Activated CD8-positive, alpha-beta memory T cell treated with anti-CD3 and anti-CD28 coated beads for 36 hours (primary cell): ENCODE results near the gene ANKK1. TPM values are rescaled to one million over a fixed set of nuclear protein-coding genes. Genes with fewer than 3 reads are reported as not detected.

Experiments used
- CTCF ChIA-PET: fragments of 350-600 bp; sonication (Branson Sonifier 250); formaldehyde crosslinking; loops from one replicate; lab custom pipeline; 2021; ENCODE audit warnings: antibody characterized with exemption; lab: Charles Lee
- POLR2A ChIA-PET: fragments of 350-600 bp; sonication (Branson Sonifier 250); formaldehyde crosslinking; loops from one replicate; lab custom pipeline; 2021; ENCODE audit warnings: antibody characterized with exemption; lab: Charles Lee
- total RNA-seq, 2 experiments: library from RNA; stranded (reverse); gene quantifications; one replicate each; pipeline ENCODE4 v1.2.3, GENCODE V29; 2021

Gene ANKK1
- total RNA-seq, 2 experiments from 2014 or later, result 0.08 to 0.13 TPM

GRCh38 chr11:113376156-113376555, 11.4 kb upstream of the ANKK1 start:
- POLR2A ChIA-PET, result no interaction called here
- CTCF ChIA-PET, result no interaction called here

- ChIA-PET CTCF (no interaction called here), POLR2A (no interaction called here)
Measured at GRCh38 chr11:113377681-113378412, 9.7 kb upstream of the ANKK1 start.

- ChIA-PET POLR2A (no interaction called here), CTCF (no interaction called here)
Measured at GRCh38 chr11:113378692-113379091, 8.9 kb upstream of the ANKK1 start.

DNA sequence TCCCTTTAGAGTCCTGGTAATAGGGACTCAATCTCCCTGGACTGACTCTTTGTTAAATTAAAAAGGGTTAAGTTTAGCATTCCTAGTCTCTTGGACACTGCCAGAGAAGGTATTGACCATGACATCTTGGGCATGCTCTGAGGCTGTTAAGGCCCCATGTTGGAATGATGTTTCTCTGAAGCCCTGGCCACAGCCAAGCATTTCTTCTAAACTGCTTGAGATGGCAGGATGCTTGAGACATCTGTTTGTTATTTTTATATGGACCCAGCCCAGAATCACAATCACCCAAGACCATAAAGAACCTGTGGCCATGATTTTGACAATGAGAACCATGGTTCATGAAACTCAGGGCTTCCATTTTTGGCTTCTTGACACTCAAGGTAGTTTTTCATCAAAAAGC, 5.5 kb upstream of the ANKK1 start:
- ChIA-PET POLR2A (no interaction called here), CTCF (no interaction called here)

- POLR2A ChIA-PET, result no interaction called here
Measured at GRCh38 chr11:113384551-113384950, 3.0 kb upstream of the ANKK1 start.

DNA sequence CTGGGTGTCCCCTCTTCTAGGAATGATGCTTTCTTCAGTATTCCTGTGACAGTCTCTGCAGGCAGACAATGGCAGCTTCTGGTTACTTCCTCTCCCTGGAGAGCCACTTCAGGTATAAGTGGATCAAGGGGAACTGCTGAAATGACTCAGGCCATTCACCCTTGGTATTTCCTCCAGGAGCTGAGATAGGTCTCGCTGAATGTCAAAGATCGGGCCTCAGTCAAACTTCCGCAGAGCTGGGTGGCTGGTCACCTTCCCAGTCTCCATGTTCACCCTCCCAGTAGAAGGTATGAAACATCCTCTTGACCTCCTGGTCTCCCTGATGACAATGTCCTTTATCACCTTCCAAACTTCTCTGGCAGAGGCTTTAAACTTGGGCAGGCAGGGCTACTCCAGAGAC, 1.8 kb upstream of the ANKK1 start:
- CTCF ChIA-PET, result no interaction called here

More at GRCh38 chr11:113384551-113384950, 3.0 kb upstream of the ANKK1 start:
- CTCF ChIA-PET, result no interaction called here

GRCh38 chr11:113386866-113387265, 713 bp upstream of the ANKK1 start:
- POLR2A ChIA-PET, result no interaction called here
- CTCF ChIA-PET, result no interaction called here

More for the DNA sequence above, 1.8 kb upstream of the ANKK1 start:
- POLR2A ChIA-PET, result no interaction called here

DNA sequence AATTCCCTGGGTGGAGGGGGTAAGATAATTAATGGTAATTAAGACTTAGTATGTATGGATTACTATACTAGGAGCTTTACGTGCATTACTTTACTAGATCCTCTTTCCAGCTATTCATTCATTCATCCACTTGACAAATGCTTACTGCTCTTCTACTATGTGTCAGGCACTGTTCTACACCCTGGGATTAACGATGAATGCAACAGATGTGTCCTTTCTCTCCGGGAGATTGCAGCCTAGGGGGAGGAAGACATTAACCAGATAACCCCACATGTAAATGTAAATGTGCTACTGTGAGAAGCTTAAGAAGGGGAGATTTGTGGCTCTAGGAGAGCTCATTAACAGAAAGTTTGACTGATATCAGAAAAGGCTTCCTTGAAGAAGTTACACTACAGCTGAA, 1.7 kb downstream of the ANKK1 start:
- ChIA-PET CTCF (no interaction called here), POLR2A (no interaction called here)

DNA sequence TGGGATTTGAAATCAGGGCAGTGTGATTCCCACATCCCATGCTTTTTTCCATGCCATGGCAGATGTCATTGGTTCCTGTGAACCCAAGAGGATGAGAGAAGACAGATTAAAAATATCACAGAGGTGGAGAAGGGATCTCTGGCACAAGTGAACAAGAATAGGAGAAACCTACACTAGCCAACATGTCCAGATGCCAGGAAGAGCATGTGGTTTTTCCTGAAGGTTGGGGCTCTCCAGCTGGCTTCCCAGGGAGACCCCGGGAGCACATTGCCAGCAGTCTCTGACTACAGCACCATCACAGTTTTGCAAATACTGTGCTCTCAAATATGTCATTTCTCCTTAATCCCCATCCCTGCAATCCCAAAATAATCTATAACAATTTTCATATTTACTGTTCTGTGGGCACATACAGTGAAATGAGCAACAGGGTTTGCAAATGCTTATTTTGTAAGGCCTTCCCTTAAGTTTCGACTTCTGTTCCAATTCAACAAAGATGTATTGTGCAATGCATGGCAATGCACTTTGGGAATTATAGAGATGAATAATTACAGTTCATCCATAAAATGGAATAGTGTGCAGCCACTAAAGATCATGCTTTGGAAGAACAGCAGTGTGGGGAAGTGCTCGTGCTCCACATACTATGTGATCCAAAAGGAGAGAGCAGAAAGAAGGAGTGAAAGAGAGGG, 4.8 kb downstream of the ANKK1 start:
- CTCF ChIA-PET, result no interaction called here
- POLR2A ChIA-PET, result no interaction called here

DNA sequence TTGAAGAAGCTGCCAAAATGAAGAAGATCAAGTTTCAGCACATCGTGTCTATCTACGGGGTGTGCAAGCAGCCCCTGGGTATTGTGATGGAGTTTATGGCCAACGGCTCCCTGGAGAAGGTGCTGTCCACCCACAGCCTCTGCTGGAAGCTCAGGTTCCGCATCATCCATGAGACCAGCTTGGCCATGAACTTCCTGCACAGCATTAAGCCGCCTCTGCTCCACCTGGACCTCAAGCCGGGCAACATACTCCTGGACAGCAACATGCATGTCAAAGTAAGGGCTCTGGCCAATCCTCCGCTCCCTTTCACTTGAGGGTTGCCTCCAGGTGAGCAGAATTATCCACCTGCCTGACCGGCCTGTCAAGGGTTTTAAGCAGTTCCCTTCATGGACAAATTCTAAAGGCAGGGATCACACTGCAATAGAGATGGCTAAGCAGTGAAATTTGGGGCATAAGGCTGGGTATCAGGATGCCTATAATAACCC, 6.0 kb downstream of the ANKK1 start:
- CTCF ChIA-PET, result no interaction called here
- POLR2A ChIA-PET, result no interaction called here

DNA sequence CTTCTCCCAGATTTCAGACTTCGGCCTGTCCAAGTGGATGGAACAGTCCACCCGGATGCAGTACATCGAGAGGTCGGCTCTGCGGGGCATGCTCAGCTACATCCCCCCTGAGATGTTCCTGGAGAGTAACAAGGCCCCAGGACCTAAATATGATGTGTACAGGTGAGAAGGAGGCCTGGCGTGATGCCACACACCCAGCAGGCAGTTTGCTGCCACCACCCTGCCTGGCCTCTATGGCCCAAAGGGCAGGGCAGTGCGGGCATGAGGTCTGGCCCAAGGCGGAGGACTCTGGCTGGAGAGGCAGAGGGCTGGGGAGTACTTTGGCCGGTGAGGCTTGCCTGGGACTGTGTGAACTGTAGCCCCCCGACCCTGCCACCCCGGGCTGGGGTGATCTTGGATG, 7.3 kb downstream of the ANKK1 start:
- POLR2A ChIA-PET, result no interaction called here
- CTCF ChIA-PET, result no interaction called here

DNA sequence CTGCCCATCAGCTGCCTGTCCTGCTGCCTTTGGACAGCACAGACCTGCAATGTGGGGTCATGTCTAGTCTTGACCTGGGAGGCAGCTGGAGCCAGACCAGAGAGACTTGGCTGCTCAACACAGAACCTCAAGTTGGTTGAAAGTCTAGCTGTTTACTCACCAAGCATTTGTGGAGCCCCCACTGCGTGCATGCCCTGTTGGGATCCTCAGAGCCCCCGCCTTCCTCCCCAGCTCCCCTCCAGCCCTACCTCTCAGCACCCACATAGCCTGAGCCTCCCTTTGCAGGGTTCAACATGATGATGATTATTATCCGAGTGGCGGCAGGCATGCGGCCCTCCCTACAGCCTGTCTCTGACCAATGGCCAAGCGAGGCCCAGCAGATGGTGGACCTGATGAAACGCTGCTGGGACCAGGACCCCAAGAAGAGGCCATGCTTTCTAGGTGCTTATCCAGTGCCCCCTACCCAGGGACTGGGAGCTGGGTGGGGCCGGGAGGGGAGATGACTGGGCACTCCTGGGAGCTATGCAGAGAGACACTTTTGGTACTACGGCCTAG, 8.3 kb downstream of the ANKK1 start:
- POLR2A ChIA-PET, result no interaction called here
- CTCF ChIA-PET, result no interaction called here

- ChIA-PET POLR2A (no interaction called here), CTCF (no interaction called here)
Measured at GRCh38 chr11:113396690-113397089, 9.1 kb downstream of the ANKK1 start.

DNA sequence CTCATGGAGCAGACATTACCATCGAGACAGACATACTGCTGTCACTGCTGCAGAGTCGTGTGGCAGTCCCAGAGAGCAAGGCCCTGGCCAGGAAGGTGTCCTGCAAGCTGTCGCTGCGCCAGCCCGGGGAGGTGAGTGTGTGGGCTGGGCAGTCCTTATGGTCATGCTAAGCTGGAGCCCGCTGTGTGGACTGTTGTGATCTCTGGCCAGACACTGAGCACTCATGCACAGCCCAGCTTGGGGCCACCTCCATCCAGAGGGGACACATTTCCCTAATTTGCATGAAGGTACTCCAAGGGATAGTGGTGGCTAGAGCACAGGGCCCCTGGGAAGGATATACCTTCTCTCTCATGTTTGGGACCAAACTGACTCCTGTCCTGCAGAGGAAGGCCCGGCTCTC, 9.6 kb downstream of the ANKK1 start:
- ChIA-PET CTCF (no interaction called here), POLR2A (no interaction called here)

DNA sequence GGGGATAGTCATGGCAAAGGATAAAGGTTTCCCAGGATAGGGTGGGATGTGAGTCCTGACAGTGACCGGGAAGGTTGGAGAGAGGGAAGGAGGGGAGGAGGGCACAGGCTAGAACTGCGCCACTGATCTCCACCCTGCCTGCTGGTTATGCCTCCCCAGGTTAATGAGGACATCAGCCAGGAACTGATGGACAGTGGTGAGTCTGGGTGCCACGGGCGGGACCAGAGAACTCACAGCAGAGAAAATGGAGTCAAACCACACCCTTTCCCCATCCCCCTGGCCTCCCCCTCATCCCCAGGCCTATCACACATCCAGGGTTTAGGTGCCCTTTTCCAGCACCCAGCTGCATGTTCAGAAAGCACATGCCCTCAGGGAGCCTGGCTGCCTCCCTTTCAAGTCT, 10.2 kb downstream of the ANKK1 start:
- CTCF ChIA-PET, result no interaction called here
- POLR2A ChIA-PET, result no interaction called here

DNA sequence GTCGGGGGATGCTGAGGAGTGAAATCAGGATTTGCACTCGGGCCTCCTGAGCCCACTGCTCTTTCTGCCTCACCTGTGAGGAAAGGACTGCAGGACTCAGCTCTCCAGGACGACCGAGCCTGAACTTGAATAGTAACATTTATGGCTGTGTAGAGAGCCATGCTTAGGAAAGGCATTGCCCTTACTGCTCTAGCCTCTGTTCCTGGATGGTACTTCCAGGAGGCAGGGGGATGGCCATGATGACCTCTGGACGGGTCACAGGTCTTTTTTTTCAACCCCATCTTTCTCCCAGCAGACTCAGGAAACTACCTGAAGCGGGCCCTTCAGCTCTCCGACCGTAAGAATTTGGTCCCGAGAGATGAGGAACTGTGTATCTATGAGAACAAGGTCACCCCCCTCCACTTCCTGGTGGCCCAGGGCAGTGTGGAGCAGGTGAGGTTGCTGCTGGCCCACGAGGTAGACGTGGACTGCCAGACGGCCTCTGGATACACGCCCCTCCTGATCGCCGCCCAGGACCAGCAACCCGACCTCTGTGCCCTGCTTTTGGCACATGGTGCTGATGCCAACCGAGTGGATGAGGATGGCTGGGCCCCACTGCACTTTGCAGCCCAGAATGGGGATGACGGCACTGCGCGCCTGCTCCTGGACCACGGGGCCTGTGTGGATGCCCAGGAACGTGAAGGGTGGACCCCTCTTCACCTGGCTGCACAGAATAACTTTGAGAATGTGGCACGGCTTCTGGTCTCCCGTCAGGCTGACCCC, 11.3 kb downstream of the ANKK1 start:
- ChIA-PET POLR2A (no interaction called here), CTCF (no interaction called here)

- ChIA-PET CTCF (no interaction called here), POLR2A (no interaction called here)
Measured at GRCh38 chr11:113400631-113401230, 13.2 kb downstream of the ANKK1 start.

GRCh38 chr11:113401718-113402117, 14.1 kb downstream of the ANKK1 start:
- CTCF ChIA-PET, result no interaction called here
- POLR2A ChIA-PET, result no interaction called here

- CTCF ChIA-PET, result no interaction called here
- POLR2A ChIA-PET, result no interaction called here
Measured at GRCh38 chr11:113404859-113405430, 17.4 kb downstream of the ANKK1 start.
